Renal cortical epithelial cell (primary cell): ENCODE data around the gene BUD23. TPM values are rescaled to one million over a fixed set of nuclear protein-coding genes. Genes with fewer than 3 reads are reported as not detected.

Experiments
- DNase-seq: peaks from one replicate; pipeline ENCODE4 v3.0.0-alpha.2; 2011; ENCODE audit warnings: low read depth
- total RNA-seq: library from RNA; depleted of rRNA; stranded (reverse); fragments of >200 nt; gene quantifications from 2 replicates; pipeline ENCODE4 v1.2.3, GENCODE V29; 2014

BUD23 gene
- total RNA-seq, 1 donor from 2014 or later: 34.0 TPM

DNA sequence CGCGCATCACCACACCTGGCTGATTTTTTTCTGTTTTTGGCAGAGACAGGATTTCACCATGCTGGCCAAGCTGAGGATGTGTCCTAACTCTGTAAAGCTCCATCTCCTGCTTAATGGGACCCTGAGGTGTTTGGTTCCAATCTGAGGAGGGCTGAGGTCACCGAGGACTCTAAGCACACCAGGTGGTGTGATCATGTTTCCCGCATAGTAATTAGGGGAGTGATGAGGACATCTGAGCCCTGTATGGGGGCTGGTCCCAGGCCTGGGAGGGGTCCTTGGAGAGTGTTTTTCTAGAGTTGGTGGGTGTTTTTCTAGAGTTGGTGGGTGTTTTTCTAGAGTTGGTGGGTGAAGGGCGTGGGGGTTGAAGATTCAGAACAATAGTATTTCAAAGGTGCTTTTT is 58.2 kb downstream of the BUD23 start:
- peak; percentile 50 for DNase-seq

DNA sequence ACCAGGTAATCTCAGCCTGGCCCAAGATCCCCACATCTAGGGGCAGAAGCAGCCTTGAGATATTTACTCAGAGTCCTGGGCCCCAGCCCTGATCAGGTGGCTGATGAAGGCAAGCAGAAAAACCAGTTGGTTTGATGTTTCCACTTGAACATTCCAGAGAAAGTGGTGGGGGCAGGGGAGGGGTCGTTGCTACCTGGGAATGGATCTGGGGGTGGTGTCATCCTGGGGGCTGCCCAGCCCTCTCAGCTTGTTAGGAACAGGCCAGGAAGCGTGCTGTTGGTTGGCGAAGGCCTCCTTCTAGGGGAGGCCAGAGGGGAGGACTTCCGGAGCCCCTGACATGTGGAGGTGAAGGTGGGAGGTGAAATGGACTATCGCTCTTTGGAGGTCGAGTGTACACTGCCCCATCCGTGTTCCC is 58.9 kb downstream of the BUD23 start:
- peak; percentile 38 for DNase-seq

DNA sequence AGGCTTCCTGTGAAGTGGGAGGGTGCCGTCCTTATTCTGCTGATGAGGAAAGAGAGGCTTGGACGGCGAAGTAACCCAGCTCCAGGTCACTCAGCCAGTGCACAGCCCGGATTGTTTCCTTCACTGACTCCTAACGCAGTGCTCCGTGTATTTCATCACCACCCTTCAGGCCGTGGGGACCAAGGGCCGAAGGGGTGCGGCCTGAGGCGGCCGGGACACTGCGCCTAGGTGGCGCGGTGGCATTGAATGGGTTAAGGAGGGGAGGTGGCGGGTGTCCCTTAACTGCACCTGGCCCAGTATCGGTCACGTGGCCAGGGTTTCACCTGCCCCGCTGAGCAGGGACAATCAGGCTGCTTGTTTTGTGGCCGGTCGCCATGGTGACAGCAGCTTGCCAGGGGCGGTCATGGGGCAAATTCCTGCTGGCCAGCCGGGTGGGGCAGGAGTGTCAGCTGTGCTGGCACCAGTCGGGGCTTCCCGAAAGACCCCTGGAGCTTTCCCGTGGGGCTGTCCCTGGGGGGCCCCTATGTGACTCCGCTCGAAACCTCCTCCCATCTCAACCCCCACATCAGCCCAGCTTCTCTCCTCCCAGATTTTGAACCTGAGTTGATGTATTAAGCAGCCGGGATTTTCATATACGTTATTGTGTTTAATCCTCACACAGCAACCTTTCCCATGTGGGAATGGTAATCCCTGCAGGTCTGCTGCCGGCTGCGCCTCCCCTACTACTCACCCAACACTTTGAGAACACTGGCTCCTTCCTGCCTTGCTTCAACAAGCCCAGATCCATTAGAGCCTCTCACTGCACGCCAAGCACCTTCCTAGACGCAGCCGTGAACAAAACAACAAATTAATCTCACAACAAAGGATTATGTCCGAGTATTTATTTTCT is 59.6 kb downstream of the BUD23 start:
- DNase-seq: peak; percentile 94

DNA sequence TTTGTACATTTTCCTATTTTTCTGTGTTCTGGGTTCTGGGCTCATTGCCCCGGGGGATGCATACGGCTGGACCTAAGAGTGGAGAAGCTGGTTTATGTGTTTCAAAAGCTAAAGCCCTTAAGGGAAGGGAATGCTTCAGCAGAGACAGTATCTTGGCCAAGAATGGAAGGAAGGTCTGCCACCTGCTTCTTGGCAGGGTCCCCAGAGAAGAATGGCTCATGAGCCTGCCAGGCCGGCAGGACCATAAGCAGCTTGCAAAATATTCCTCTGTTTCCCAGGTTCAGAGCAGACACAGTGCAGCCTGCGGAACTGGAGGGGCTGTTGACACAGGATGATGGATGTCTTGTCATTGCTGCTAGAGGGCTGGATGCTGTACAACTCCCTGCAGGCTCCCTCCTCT is 63.0 kb downstream of the BUD23 start:
- DNase-seq: no peak

Other genes starting within 250 kb of the BUD23 start
- 0.15 and 0.35 TPM in 2 replicates for gene FZD9, start 249.8 kb upstream of the BUD23 start, total RNA-seq
- 34.7 and 66.4 TPM in 2 replicates for gene BAZ1B, start 161.3 kb upstream of the BUD23 start, total RNA-seq
- 21.7 and 23.4 TPM in 2 replicates for gene BCL7B, start 125.9 kb upstream of the BUD23 start, total RNA-seq
- gene TBL2, start 105.0 kb upstream of the BUD23 start, total RNA-seq: 68.0 and 72.8 TPM in 2 replicates
- 0.15 TPM in 1 of 2 replicates, not detected in the other for gene MLXIPL, start 59.1 kb upstream of the BUD23 start, total RNA-seq
- gene VPS37D, start 15.8 kb upstream of the BUD23 start, total RNA-seq: 8.6 and 9.2 TPM in 2 replicates
- 1.0 and 1.9 TPM in 2 replicates for gene DNAJC30, start 144 bp upstream of the BUD23 start, total RNA-seq
- gene STX1A, start 36.1 kb downstream of the BUD23 start, total RNA-seq: 12.9 and 13.9 TPM in 2 replicates
- 20.4 and 67.2 TPM in 2 replicates for gene ABHD11, start 55.2 kb downstream of the BUD23 start, total RNA-seq
- gene CLDN3, start 86.7 kb downstream of the BUD23 start, total RNA-seq: 10.8 and 11.6 TPM in 2 replicates
- gene CLDN4, start 147.4 kb downstream of the BUD23 start, total RNA-seq: 186 and 689 TPM in 2 replicates
- gene METTL27, start 158.9 kb downstream of the BUD23 start, total RNA-seq: 1.4 and 12.0 TPM in 2 replicates
- not detected in 2 replicates for gene TMEM270, start 177.6 kb downstream of the BUD23 start, total RNA-seq